ENCODE data around the gene PI4K2B. TPM values are rescaled to one million over a fixed set of nuclear protein-coding genes. Genes with fewer than 3 reads are reported as not detected.
"Not testable (repeated sequence)": the region's sequence is repeated elsewhere in the genome, so short reads cannot be mapped to it uniquely, and the experiment has no call there.

PI4K2B gene
- total and polyA plus RNA-seq, 4 donors, result 11.9 to 42.5 (median 17.4) TPM

DNA sequence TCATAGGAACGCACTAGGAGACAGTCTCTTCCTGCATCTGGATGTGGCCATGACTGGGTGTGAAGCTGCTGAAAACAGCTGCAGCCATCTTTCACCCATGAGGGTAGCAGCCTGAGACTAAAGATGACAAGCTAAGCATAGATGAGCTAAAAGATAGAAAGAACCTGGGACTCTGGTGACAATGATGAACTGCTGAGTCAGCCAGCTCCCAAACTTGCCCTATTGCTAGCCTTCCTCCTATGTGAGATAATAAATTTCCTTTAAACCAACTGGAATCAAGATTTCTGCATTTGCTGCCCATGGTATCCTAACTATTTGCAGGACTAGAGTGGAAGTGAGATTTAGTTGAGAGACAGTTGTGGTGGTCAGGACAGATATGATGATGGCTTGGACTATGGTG lies 21.0 kb upstream of the PI4K2B start:
- Histone ChIP-seq H3K27ac (ENCODE audit: low read depth in 1 of 2, low read length in 1 of 2) (no peak overlapping the region), H3K9me3 (ENCODE audit: control insufficient read depth in 4 of 4, insufficient read depth in 3 of 4, low read length in 3 of 4) (peaks cover 0 to 6% (median under 1%) of the 10 kb centered on the region in 4 donors), H3K27me3 (ENCODE audit: control insufficient read depth in 3 of 3, insufficient read depth in 3 of 3, low read length in 2 of 3) (no peaks in the 10 kb centered on the region), H3K4me1 (ENCODE audit: control insufficient read depth in 5 of 5, insufficient read depth in 5 of 5, low read length in 5 of 5) (peaks cover 0 to 3% (median 0%) of the 10 kb centered on the region in 5 donors), H3K9ac (ENCODE audit: insufficient read depth in 1 of 2, low read length in 2 of 2) (no peak overlapping the region), H3K4me3 (no peak overlapping the region), H3K36me3 (ENCODE audit: control insufficient read depth in 4 of 4, insufficient read depth in 4 of 4, low read length in 4 of 4) (no peaks in the 10 kb centered on the region)
- TF ChIP-seq, protein P1, sequence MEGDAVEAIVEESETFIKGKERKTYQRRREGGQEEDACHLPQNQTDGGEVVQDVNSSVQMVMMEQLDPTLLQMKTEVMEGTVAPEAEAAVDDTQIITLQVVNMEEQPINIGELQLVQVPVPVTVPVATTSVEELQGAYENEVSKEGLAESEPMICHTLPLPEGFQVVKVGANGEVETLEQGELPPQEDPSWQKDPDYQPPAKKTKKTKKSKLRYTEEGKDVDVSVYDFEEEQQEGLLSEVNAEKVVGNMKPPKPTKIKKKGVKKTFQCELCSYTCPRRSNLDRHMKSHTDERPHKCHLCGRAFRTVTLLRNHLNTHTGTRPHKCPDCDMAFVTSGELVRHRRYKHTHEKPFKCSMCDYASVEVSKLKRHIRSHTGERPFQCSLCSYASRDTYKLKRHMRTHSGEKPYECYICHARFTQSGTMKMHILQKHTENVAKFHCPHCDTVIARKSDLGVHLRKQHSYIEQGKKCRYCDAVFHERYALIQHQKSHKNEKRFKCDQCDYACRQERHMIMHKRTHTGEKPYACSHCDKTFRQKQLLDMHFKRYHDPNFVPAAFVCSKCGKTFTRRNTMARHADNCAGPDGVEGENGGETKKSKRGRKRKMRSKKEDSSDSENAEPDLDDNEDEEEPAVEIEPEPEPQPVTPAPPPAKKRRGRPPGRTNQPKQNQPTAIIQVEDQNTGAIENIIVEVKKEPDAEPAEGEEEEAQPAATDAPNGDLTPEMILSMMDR (IDR thresholded peaks at IDR 0.05; ENCODE audit: control extremely low read depth, extremely low read depth), result no peak
- DNase-seq (no peak), ATAC-seq (ENCODE audit: insufficient read depth, low FRiP score) (no peak)
- 96 to 99% methylated on average over 1 of the region's 1 CpG for WGBS, 2 donors

GRCh38 chr4:25213347-25213979 lies 20.4 kb upstream of the PI4K2B start:
- TF ChIP-seq, protein P1 (IDR thresholded peaks at IDR 0.05; ENCODE audit: control extremely low read depth, extremely low read depth), result no peak
- DNase-seq (no peak), ATAC-seq (ENCODE audit: insufficient read depth, low FRiP score) (no peak)
- Histone ChIP-seq H3K4me3 (no peak overlapping the region), H3K9ac (ENCODE audit: insufficient read depth in 1 of 2, low read length in 2 of 2) (no peak overlapping the region), H3K4me1 (ENCODE audit: control insufficient read depth in 5 of 5, insufficient read depth in 5 of 5, low read length in 5 of 5) (peaks cover 0 to 3% (median 0%) of the 10 kb centered on the region in 5 donors), H3K9me3 (ENCODE audit: control insufficient read depth in 4 of 4, insufficient read depth in 3 of 4, low read length in 3 of 4) (peaks cover 0 to 6% (median under 1%) of the 10 kb centered on the region in 4 donors), H3K36me3 (ENCODE audit: control insufficient read depth in 4 of 4, insufficient read depth in 4 of 4, low read length in 4 of 4) (no peaks in the 10 kb centered on the region), H3K27me3 (ENCODE audit: control insufficient read depth in 3 of 3, insufficient read depth in 3 of 3, low read length in 2 of 3) (no peaks in the 10 kb centered on the region), H3K27ac (ENCODE audit: low read depth in 1 of 2, low read length in 1 of 2) (no peak overlapping the region)
- 90 to 94% methylated on average over 3 of the region's 3 CpGs for WGBS, 2 donors

DNA sequence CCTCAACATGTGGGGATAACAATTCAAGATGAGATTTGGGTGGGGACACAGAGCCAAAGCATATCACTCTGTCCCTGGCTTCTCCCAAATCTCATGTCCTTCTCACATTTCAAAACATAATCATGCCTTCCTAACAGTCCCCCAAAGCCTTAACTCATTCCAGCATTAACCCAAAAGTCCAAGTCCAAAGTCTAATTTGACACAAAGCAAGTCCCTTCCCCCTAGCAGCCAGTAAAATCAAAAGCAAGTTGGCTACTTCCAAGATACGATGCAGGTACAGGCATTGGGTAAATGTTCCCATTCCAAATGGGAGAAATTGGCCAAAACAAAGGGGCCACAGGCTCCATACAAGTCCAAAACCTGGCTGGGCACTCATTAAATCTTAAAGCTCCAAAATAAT lies 19.1 kb upstream of the PI4K2B start:
- H3K27ac ChIP-seq (ENCODE audit: low read depth in 1 of 2, low read length in 1 of 2); H3K36me3 ChIP-seq (ENCODE audit: control insufficient read depth in 4 of 4, insufficient read depth in 4 of 4, low read length in 4 of 4); DNase-seq; H3K9ac ChIP-seq (ENCODE audit: insufficient read depth in 1 of 2, low read length in 2 of 2); ATAC-seq (ENCODE audit: insufficient read depth, low FRiP score); H3K27me3 ChIP-seq (ENCODE audit: control insufficient read depth in 3 of 3, insufficient read depth in 3 of 3, low read length in 2 of 3); H3K4me3 ChIP-seq; H3K4me1 ChIP-seq (ENCODE audit: control insufficient read depth in 5 of 5, insufficient read depth in 5 of 5, low read length in 5 of 5); H3K9me3 ChIP-seq (ENCODE audit: control insufficient read depth in 4 of 4, insufficient read depth in 3 of 4, low read length in 3 of 4): not testable (repeated sequence)
- WGBS, 2 donors, result 95% methylated on average over 1 of the region's 1 CpG

DNA sequence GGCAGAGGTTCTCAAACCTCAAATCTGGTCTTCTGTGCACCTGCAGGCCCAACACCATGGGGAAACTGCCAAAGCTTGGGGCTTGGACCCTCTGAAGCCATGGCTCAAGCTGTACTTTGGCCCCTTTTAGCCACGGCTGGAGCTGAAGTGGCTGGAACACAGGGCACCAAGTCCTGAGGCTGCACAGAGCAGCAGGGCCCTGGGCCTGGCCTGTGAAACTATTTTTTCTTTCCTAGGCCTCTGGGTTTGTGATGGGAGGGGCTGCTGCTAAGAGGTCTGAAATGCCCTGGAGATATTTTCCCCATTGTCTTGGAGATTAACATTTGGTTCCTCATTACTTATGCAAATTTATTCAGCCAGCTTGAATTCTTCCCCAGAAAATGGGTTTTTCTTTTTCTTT lies 18.3 kb upstream of the PI4K2B start:
- H3K4me1 ChIP-seq (ENCODE audit: control insufficient read depth in 5 of 5, insufficient read depth in 5 of 5, low read length in 5 of 5), result peaks cover 0 to 3% (median 0%) of the 10 kb centered on the region in 5 donors
- H3K9me3 ChIP-seq (ENCODE audit: control insufficient read depth in 4 of 4, insufficient read depth in 3 of 4, low read length in 3 of 4), result peaks cover 0 to 6% (median 2%) of the 10 kb centered on the region in 4 donors
- no peaks in the 10 kb centered on the region for H3K36me3 ChIP-seq (ENCODE audit: control insufficient read depth in 4 of 4, insufficient read depth in 4 of 4, low read length in 4 of 4)
- no peak for ATAC-seq (ENCODE audit: insufficient read depth, low FRiP score)
- no peak overlapping the region for H3K27ac ChIP-seq (ENCODE audit: low read depth in 1 of 2, low read length in 1 of 2)
- no peaks in the 10 kb centered on the region for H3K27me3 ChIP-seq (ENCODE audit: control insufficient read depth in 3 of 3, insufficient read depth in 3 of 3, low read length in 2 of 3)
- no peak overlapping the region for H3K9ac ChIP-seq (ENCODE audit: insufficient read depth in 1 of 2, low read length in 2 of 2)
- WGBS, 2 donors, result 92 to 100% methylated on average over 1 of the region's 1 CpG
- no peak overlapping the region for H3K4me3 ChIP-seq
- DNase-seq, result no peak
- TF ChIP-seq, protein P1 (IDR thresholded peaks at IDR 0.05; ENCODE audit: control extremely low read depth, extremely low read depth), result no peak

Measured in lung (tissue), 12 donors.